Upper lobe of left lung (tissue), 4 donors: Measurements from ENCODE around the gene SMAD7.

Experiments used
- EP300 ChIP-seq, 4 donors: sonication (generic); formaldehyde crosslinking; IDR thresholded peaks; one replicate each; pipeline ENCODE4 v1.5.1; 2017; ENCODE audit warnings: antibody characterized with exemption in 4 of 4, control low read depth in 2 of 4
- POLR2A ChIP-seq, 4 donors: fragments of 450-650 bp; IDR thresholded peaks; one replicate each; pipeline ENCODE4 v1.5.1; 2016 to 2017; ENCODE audit warnings: antibody characterized with exemption in 4 of 4, mild to moderate bottlenecking in 2 of 4
- POLR2AphosphoS5 ChIP-seq, 2 donors: sonication (generic); formaldehyde crosslinking; IDR thresholded peaks; one replicate each; pipeline ENCODE4 v1.5.1; 2017; ENCODE audit warnings: antibody characterized with exemption in 2 of 2
- TF ChIP-seq, protein P1 (sequence below), 6 experiments: fragments of 450-650 bp in 4 of 6; fragments of 200-600 bp in 2 of 6; sonication (generic) in 2 of 6; IDR thresholded peaks; one replicate each; pipeline ENCODE4 v1.5.1; 2016 to 2019; ENCODE audit warnings: antibody characterized with exemption in 6 of 6

GRCh38 chr18:48927286-48928080 is 23.3 kb downstream of the SMAD7 start:
- TF ChIP-seq POLR2A (IDR thresholded peaks at IDR 0.05) = no peak
- TF ChIP-seq, protein P1, sequence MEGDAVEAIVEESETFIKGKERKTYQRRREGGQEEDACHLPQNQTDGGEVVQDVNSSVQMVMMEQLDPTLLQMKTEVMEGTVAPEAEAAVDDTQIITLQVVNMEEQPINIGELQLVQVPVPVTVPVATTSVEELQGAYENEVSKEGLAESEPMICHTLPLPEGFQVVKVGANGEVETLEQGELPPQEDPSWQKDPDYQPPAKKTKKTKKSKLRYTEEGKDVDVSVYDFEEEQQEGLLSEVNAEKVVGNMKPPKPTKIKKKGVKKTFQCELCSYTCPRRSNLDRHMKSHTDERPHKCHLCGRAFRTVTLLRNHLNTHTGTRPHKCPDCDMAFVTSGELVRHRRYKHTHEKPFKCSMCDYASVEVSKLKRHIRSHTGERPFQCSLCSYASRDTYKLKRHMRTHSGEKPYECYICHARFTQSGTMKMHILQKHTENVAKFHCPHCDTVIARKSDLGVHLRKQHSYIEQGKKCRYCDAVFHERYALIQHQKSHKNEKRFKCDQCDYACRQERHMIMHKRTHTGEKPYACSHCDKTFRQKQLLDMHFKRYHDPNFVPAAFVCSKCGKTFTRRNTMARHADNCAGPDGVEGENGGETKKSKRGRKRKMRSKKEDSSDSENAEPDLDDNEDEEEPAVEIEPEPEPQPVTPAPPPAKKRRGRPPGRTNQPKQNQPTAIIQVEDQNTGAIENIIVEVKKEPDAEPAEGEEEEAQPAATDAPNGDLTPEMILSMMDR (IDR thresholded peaks at IDR 0.05) = no peak
- no peak for TF ChIP-seq EP300 (IDR thresholded peaks at IDR 0.05)
- TF ChIP-seq POLR2AphosphoS5 (IDR thresholded peaks at IDR 0.05) = no peak
